ENCODE data around the gene KLHL8.

DNA sequence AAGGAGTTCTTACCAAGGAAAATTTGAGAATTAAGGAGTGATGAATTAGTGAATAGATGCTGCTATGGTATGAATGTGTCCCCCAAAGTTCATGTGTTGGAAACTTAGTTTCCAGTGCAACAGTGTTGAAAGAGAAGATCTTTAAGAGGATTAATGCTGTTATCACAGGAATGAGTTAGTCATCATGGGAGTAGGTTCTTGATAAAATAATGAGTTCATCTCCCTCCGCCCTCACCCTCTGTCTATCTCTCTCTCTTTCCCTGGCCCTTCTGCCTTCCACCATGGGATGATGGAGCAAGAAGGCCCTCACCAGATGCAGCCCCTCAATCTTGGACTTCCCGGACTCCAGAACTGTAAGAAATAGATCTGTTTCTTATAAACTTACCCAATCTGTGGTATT, 38.3 kb upstream of the KLHL8 start:
- TF ChIP-seq, protein P1, sequence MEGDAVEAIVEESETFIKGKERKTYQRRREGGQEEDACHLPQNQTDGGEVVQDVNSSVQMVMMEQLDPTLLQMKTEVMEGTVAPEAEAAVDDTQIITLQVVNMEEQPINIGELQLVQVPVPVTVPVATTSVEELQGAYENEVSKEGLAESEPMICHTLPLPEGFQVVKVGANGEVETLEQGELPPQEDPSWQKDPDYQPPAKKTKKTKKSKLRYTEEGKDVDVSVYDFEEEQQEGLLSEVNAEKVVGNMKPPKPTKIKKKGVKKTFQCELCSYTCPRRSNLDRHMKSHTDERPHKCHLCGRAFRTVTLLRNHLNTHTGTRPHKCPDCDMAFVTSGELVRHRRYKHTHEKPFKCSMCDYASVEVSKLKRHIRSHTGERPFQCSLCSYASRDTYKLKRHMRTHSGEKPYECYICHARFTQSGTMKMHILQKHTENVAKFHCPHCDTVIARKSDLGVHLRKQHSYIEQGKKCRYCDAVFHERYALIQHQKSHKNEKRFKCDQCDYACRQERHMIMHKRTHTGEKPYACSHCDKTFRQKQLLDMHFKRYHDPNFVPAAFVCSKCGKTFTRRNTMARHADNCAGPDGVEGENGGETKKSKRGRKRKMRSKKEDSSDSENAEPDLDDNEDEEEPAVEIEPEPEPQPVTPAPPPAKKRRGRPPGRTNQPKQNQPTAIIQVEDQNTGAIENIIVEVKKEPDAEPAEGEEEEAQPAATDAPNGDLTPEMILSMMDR (IDR thresholded peaks at IDR 0.05) = no peak
- TF ChIP-seq POLR2A (IDR thresholded peaks at IDR 0.05) (no peak), POLR2AphosphoS5 (IDR thresholded peaks at IDR 0.05; ENCODE audit: insufficient read depth in 1 of 2, low read depth in 1 of 2) (no peak)
